Astrocyte of the spinal cord (primary cell): ENCODE data around the gene CAMTA1.

Source experiments
- DNase-seq: peaks from one replicate; pipeline ENCODE4 v3.0.0; 2011; ENCODE audit warnings: low read depth, low spot score
- H3K4me3 ChIP-seq: 2 replicates; pipeline ENCODE4 v1.5.1; 2011; ENCODE audit warnings: low read depth, mild to moderate bottlenecking, low read length, moderate library complexity
- in situ Hi-C: cut with HindIII; loops from 2 replicates; pipeline ENCODE4 v1.10.0; 2017; ENCODE audit warnings: low sequenced_read_pairs
- TF ChIP-seq, protein P1 (sequence below): IDR thresholded peaks from 2 replicates; pipeline ENCODE4 v1.5.1; 2012; ENCODE audit warnings: low read depth, mild to moderate bottlenecking, low read length, inconsistent platforms

Gene CAMTA1

DNA sequence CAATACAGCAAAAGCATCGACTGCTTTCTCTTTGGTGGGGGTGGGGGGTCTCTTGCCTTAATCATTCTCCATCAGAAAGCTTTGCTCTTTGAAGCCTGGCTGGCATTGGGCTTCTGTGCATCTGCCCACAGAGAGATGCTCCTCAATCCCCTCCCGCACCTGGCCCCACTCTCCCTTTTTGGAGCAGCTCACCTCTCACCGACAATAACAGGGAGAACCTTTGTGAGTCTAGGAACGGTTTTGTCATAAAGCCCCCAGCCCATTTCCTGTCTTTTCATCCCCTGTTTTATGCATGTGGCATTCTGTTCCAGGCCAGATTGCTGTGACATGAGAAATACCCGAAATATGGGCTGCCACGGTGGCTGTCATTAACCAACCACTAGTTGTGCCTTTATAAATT is 516.9 kb downstream of the CAMTA1 start:
- no peak overlapping the region for H3K4me3 ChIP-seq
- in situ Hi-C loops = no loop called here
- TF ChIP-seq, protein P1, sequence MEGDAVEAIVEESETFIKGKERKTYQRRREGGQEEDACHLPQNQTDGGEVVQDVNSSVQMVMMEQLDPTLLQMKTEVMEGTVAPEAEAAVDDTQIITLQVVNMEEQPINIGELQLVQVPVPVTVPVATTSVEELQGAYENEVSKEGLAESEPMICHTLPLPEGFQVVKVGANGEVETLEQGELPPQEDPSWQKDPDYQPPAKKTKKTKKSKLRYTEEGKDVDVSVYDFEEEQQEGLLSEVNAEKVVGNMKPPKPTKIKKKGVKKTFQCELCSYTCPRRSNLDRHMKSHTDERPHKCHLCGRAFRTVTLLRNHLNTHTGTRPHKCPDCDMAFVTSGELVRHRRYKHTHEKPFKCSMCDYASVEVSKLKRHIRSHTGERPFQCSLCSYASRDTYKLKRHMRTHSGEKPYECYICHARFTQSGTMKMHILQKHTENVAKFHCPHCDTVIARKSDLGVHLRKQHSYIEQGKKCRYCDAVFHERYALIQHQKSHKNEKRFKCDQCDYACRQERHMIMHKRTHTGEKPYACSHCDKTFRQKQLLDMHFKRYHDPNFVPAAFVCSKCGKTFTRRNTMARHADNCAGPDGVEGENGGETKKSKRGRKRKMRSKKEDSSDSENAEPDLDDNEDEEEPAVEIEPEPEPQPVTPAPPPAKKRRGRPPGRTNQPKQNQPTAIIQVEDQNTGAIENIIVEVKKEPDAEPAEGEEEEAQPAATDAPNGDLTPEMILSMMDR = no peak
- no peak for DNase-seq

- in situ Hi-C loops = no loop called here
- DNase-seq = no peak
- no peak overlapping the region for H3K4me3 ChIP-seq
- TF ChIP-seq, protein P1 = peak; percentile 15
Observed at GRCh38 chr1:7302873-7303272, 517.6 kb downstream of the CAMTA1 start.

DNA sequence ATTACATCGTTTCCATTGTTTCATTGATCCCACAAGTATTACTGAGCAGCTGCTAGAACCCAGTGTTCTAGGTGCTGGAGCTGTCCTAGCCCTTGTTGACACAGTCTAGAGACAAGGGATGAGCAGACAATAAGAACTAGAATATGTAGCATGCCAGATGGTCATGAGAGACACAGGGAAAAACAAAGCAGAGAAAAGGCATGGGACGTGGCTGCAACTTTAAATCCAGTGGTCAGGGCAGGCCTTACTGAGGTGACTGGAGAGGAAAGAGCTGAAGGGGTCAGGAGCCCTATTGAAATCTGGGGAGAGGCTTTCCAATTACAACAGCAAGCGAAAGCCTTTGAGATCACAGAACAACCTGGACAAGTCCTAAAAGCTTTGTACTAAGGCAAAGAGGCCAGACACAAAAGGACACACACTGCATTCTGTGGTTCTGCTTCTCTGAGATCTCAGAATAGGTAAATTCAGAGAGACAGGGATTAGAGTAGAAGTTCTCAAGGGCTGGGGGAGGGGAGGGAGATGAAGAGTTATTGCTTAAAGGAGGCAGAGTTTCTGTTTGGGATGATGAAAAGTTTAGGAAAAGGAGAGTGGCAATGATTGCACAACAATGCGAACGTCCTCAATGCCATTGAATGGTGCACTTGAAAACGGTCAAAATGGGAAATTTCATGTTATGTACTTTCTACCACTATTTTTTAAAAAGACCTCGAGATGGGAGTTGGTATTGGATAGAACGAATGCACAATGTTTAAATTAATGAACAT is 518.5 kb downstream of the CAMTA1 start:
- TF ChIP-seq, protein P1 = no peak
- no peak overlapping the region for H3K4me3 ChIP-seq
- in situ Hi-C loops = no loop called here
- no peak for DNase-seq

DNA sequence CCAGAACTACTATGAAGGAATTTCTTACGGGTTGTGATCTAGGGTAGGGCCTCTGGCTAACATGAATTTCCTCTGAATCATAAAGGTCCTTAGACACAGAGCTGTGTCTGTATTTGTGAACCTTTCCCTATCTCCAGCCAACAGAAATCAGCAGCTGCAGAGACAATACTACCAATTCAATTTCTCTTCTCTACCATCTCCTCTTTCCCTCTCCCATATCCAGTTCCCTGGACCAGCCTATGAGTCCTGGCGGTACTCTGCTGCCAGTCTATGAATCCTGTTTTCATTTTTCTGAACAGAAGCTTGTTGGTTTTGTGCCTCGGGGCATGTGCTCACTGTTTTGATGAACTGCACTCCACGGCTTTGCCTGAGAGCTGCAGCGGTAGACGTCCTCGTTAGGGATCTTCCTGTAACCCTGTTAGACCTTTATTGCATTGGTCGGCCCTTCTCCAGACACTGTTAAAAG is 527.9 kb downstream of the CAMTA1 start:
- TF ChIP-seq, protein P1 = no peak
- no peak overlapping the region for H3K4me3 ChIP-seq
- in situ Hi-C loops = no loop called here

DNA sequence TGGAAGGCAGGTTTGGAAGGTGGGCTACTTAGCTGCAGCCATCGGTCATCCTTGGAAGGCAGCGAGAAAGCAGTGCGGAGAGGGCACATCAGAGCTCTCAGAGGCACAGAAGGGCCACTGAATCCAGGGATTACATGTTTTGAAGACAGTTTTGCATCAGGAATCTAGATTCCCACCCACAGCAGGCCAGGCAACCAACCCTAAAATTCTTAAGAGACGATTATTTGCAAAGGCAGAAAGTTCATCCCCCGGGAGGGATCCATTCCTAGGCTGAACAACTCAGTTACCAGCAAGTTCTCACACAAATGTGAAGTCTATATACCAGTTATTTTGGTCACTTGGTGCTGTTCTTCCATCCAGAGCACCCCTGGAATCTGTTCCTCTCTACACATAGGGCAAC is 528.6 kb downstream of the CAMTA1 start:
- TF ChIP-seq, protein P1 = no peak
- in situ Hi-C loops = no loop called here
- H3K4me3 ChIP-seq = no peak overlapping the region
- DNase-seq = no peak

More for the DNA sequence above, 527.9 kb downstream of the CAMTA1 start:
- DNase-seq = no peak

DNA sequence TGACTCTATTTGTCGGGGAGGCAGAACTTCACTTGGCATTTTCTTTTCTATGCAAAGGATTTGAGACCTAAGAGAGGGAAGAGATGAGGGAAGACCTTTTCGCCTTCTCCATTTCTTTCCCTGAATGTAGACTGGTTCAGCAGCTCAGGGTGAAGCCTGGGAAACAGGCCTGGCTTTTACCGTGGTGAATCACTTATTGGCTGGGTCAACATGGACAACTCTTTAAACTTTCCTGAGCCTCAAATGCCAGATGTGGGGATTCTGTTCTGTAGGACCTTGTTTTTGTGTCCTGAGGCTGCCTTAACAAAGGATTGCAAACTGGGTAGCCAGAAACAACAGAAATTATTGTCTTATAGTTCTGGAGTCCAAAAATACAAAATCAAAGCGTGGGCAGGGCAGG is 530.1 kb downstream of the CAMTA1 start:
- in situ Hi-C loops = no loop called here
- DNase-seq = no peak
- no peak overlapping the region for H3K4me3 ChIP-seq
- TF ChIP-seq, protein P1 = no peak
